ENCODE results near the gene ENOX1. TPM values are rescaled to one million over a fixed set of nuclear protein-coding genes. Genes with fewer than 3 reads are reported as not detected.

Gene ENOX1
- total RNA-seq, 1 donor from 2014 or later = 2.0 TPM

GRCh38 chr13:43515531-43515930 lies 271.2 kb downstream of the ENOX1 start:
- no peaks in the 10 kb centered on the region for H3K27me3 Mint-ChIP-seq (ENCODE audit: low read depth)
- TF ChIP-seq CTCF (IDR thresholded peaks at IDR 0.05) = no peak

GRCh38 chr13:43514311-43514710 lies 272.5 kb downstream of the ENOX1 start:
- Mint-ChIP-seq H3K9me3 (ENCODE audit: low read depth) (no peaks in the 10 kb centered on the region), H3K27me3 (ENCODE audit: low read depth) (no peaks in the 10 kb centered on the region), H3K4me1 (ENCODE audit: low read depth) (peaks cover 28% of the 10 kb centered on the region), H3K27ac (ENCODE audit: unreplicated experiment) (no peak overlapping the region), H3K36me3 (ENCODE audit: low read depth) (no peaks in the 10 kb centered on the region), H3K4me3 (ENCODE audit: unreplicated experiment) (no peak overlapping the region)
- TF ChIP-seq CTCF (IDR thresholded peaks at IDR 0.05) = no peak
- DNase-seq (ENCODE audit: low spot score) = no peak

More at GRCh38 chr13:43515531-43515930, 271.2 kb downstream of the ENOX1 start:
- no peak overlapping the region for H3K27ac Mint-ChIP-seq (ENCODE audit: unreplicated experiment)
- no peaks in the 10 kb centered on the region for H3K36me3 Mint-ChIP-seq (ENCODE audit: low read depth)
- H3K9me3 Mint-ChIP-seq (ENCODE audit: low read depth) = no peaks in the 10 kb centered on the region
- no peak for DNase-seq (ENCODE audit: low spot score)
- peaks cover 25% of the 10 kb centered on the region for H3K4me1 Mint-ChIP-seq (ENCODE audit: low read depth)
- H3K4me3 Mint-ChIP-seq (ENCODE audit: unreplicated experiment) = no peak overlapping the region

- Mint-ChIP-seq H3K4me3 (ENCODE audit: unreplicated experiment) (no peak overlapping the region), H3K36me3 (ENCODE audit: low read depth) (no peaks in the 10 kb centered on the region), H3K27ac (ENCODE audit: unreplicated experiment) (no peak overlapping the region), H3K9me3 (ENCODE audit: low read depth) (no peaks in the 10 kb centered on the region), H3K4me1 (ENCODE audit: low read depth) (peaks cover 28% of the 10 kb centered on the region), H3K27me3 (ENCODE audit: low read depth) (no peaks in the 10 kb centered on the region)
- DNase-seq (ENCODE audit: low spot score) = no peak
- TF ChIP-seq CTCF (IDR thresholded peaks at IDR 0.05) = no peak
Observed at GRCh38 chr13:43512221-43512620, 274.6 kb downstream of the ENOX1 start.

GRCh38 chr13:43510956-43511901 lies 275.5 kb downstream of the ENOX1 start:
- no peaks in the 10 kb centered on the region for H3K9me3 Mint-ChIP-seq (ENCODE audit: low read depth)
- H3K4me3 Mint-ChIP-seq (ENCODE audit: unreplicated experiment) = no peak overlapping the region
- no peaks in the 10 kb centered on the region for H3K36me3 Mint-ChIP-seq (ENCODE audit: low read depth)
- no peak for TF ChIP-seq CTCF (IDR thresholded peaks at IDR 0.05)
- no peak for DNase-seq (ENCODE audit: low spot score)
- H3K27me3 Mint-ChIP-seq (ENCODE audit: low read depth) = no peaks in the 10 kb centered on the region
- H3K27ac Mint-ChIP-seq (ENCODE audit: unreplicated experiment) = no peak overlapping the region
- peaks cover 21% of the 10 kb centered on the region for H3K4me1 Mint-ChIP-seq (ENCODE audit: low read depth)

GRCh38 chr13:43495732-43496131 lies 291.0 kb downstream of the ENOX1 start:
- H3K36me3 Mint-ChIP-seq (ENCODE audit: low read depth) = peaks cover 4% of the 10 kb centered on the region
- no peak for DNase-seq (ENCODE audit: low spot score)
- H3K4me1 Mint-ChIP-seq (ENCODE audit: low read depth) = no peaks in the 10 kb centered on the region
- TF ChIP-seq CTCF (IDR thresholded peaks at IDR 0.05) = no peak
- no peaks in the 10 kb centered on the region for H3K27me3 Mint-ChIP-seq (ENCODE audit: low read depth)
- peaks cover 11% of the 10 kb centered on the region for H3K9me3 Mint-ChIP-seq (ENCODE audit: low read depth)
- no peak overlapping the region for H3K27ac Mint-ChIP-seq (ENCODE audit: unreplicated experiment)
- H3K4me3 Mint-ChIP-seq (ENCODE audit: unreplicated experiment) = no peak overlapping the region
